Endodermal cell (in vitro differentiated cells): Measurements from ENCODE around the gene PNMA8C. TPM values are rescaled to one million over a fixed set of nuclear protein-coding genes. Genes with fewer than 3 reads are reported as not detected.

ENCODE experiments used
- DNase-seq: peaks from one replicate; pipeline ENCODE4 v3.0.0-alpha.2; 2017
- H3K27ac ChIP-seq: 2 replicates; pipeline ENCODE4 v1.5.1; 2013; ENCODE audit warnings: mild to moderate bottlenecking, low read depth, low read length, moderate library complexity
- H3K27me3 ChIP-seq: 2 replicates; pipeline ENCODE4 v1.6.1; 2013; ENCODE audit warnings: mild to moderate bottlenecking, low read length, moderate library complexity; ENCODE audit not compliant: insufficient read depth, control insufficient read depth, poor library complexity, severe bottlenecking
- H3K36me3 ChIP-seq: 2 replicates; pipeline ENCODE4 v1.7.0; 2013; ENCODE audit warnings: mild to moderate bottlenecking, low read length, moderate library complexity; ENCODE audit not compliant: control insufficient read depth, insufficient read depth
- H3K4me1 ChIP-seq: one replicate; pipeline ENCODE4 v1.7.0; 2013; ENCODE audit warnings: low read length; ENCODE audit not compliant: control insufficient read depth, insufficient read depth
- H3K4me3 ChIP-seq: 2 replicates; pipeline ENCODE4 v1.5.1; 2013; ENCODE audit warnings: mild to moderate bottlenecking, low read length, moderate library complexity
- H3K9ac ChIP-seq: 2 replicates; pipeline ENCODE4 v1.6.1; 2013; ENCODE audit warnings: mild to moderate bottlenecking, low read length, moderate library complexity; ENCODE audit not compliant: poor library complexity, severe bottlenecking; ENCODE audit errors: extremely low read depth
- H3K9me3 ChIP-seq: 2 replicates; pipeline ENCODE4 v1.6.1; 2013; ENCODE audit warnings: mild to moderate bottlenecking, low read length, moderate library complexity; ENCODE audit not compliant: control insufficient read depth
- H3K27ac Mint-ChIP-seq: 2 replicates; pipeline ENCODE4 v1.8.0; 2020; ENCODE audit warnings: mixed read lengths
- H3K27me3 Mint-ChIP-seq: 2 replicates; pipeline ENCODE4 v1.8.0; 2021; ENCODE audit warnings: mild to moderate bottlenecking, mixed read lengths; ENCODE audit not compliant: insufficient read depth
- H3K36me3 Mint-ChIP-seq: 2 replicates; pipeline ENCODE4 v1.8.0; 2020; ENCODE audit warnings: low read depth, mixed read lengths
- H3K4me1 Mint-ChIP-seq: 2 replicates; pipeline ENCODE4 v1.8.0; 2020; ENCODE audit warnings: mixed read lengths
- H3K4me3 Mint-ChIP-seq: 2 replicates; pipeline ENCODE4 v1.8.0; 2020; ENCODE audit warnings: mild to moderate bottlenecking, moderate library complexity, mixed read lengths
- H3K9me3 Mint-ChIP-seq: 2 replicates; pipeline ENCODE4 v1.8.0; 2020; ENCODE audit warnings: mild to moderate bottlenecking, mixed read lengths
- CTCF ChIP-seq: fragments of 200-600 bp; sonication (generic); conservative IDR thresholded peaks from 2 replicates; pipeline ENCODE4 v1.5.0; 2021; ENCODE audit warnings: antibody characterized with exemption, mild to moderate bottlenecking
- WGBS, 2 experiments: methylation state at CpG; one replicate each; pipeline versions ENCODE4 v1.1.5 to v1.1.7; 2013; ENCODE audit warnings: missing lambda C conversion rate in 2 of 2, mixed read lengths in 1 of 2; ENCODE audit not compliant: insufficient coverage in 1 of 2, insufficient read length in 1 of 2; 5-methylcytosine and 5-hydroxymethylcytosine counted together
- total RNA-seq, 2 donors: library from RNA; stranded (reverse); fragmentation: NEBNext Ultra II Directional in 1 of 2; extraction: Animal tissue kit (Norgen Biotek cat#: 25700) in 1 of 2; gene quantifications; 2 replicates in 1 of 2; 3 replicates in 1 of 2; pipeline ENCODE4 v1.2.1, GENCODE V29; 2021

PNMA8C gene
- total RNA-seq, 2 donors from 2014 or later: 0.20 to 0.33 TPM

DNA sequence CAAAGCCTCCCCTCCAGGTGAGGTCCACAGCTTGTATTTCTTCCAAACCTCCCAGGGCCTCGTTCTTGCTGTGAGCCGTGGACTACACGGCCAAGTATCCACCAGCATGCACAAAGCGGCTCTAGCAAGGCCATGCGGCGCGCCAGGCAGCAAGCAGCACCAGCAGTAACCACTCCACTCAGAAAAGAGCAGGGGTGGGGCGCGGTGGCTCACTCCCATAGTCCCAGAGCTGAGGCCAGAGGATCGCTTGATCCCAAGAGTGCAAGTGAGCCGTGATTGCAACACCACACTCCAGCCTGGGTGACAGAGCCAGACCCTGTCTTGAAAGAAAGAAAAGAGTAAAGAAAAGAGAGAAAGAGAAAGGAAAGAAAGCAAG, 20.1 kb downstream of the PNMA8C start:
- Mint-ChIP-seq H3K4me3 (peak overlapping the region; percentile 62), H3K9me3 (no peaks in the 10 kb centered on the region), H3K36me3 (peaks cover 14% of the 10 kb centered on the region), H3K4me1 (peaks cover 31% of the 10 kb centered on the region), H3K27ac (peak overlapping the region; percentile 86), H3K27me3 (peaks cover 22% of the 10 kb centered on the region)
- no peaks in the 10 kb centered on the region for H3K9me3 ChIP-seq
- peak overlapping the region; percentile 73 for H3K27ac ChIP-seq
- peak overlapping the region; percentile 15 for H3K9ac ChIP-seq
- DNase-seq: peak; percentile 75
- no peaks in the 10 kb centered on the region for H3K27me3 ChIP-seq
- no peak for TF ChIP-seq CTCF
- peak overlapping the region; percentile 70 for H3K4me3 ChIP-seq
- peaks cover 17% of the 10 kb centered on the region for H3K36me3 ChIP-seq
- WGBS, 2 experiments: 13 to 21% methylated on average over 8 to 11 of the region's 11 CpGs
- peaks cover 6% of the 10 kb centered on the region for H3K4me1 ChIP-seq

DNA sequence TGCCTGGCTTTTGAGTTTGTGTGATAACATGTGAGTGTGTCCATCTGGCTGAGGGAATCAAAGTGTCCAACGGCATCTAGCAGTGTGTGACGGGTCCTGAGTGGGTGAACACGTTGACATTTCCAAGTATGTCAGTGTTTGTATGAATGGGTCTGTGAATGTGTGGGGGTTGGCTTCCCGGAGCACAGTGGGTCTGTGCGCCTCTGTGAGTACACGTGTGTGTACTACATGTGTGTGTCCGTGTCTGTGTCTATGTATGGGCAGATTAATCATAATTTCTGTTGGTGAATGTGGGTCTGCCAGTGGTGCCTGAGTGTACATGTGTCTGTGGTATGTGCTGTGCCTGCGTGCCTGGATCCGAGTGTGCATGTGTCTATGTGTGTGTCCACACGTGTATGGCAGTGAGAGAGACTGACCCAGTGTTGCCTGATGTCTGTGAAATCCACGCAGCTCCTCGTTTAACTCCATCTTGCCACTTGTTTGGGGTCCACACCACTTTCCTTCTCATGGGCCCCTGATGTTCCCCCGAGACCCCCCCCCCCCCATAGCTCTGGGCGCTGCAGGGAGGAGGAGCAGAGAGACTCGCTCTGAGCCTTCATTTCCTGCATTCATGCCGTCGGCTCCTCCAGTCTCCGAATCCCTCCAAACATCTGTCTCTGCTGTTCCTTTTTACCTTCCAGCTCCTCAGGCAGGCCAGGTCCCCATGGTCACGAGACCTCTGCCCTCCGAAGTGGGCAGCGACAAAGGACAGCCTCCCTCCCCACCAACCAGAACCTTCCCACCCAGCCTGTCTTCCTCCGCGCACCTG, 20.7 kb downstream of the PNMA8C start:
- no peaks in the 10 kb centered on the region for H3K9me3 Mint-ChIP-seq
- H3K4me3 Mint-ChIP-seq: peak overlapping the region; percentile 62
- no peak for TF ChIP-seq CTCF
- peak overlapping the region; percentile 86 for H3K27ac Mint-ChIP-seq
- H3K9me3 ChIP-seq: no peaks in the 10 kb centered on the region
- peak overlapping the region; percentile 15 for H3K9ac ChIP-seq
- H3K4me3 ChIP-seq: peak overlapping the region; percentile 70
- H3K36me3 Mint-ChIP-seq: peaks cover 14% of the 10 kb centered on the region
- H3K27me3 ChIP-seq: no peaks in the 10 kb centered on the region
- H3K27ac ChIP-seq: peak overlapping the region; percentile 73
- peaks cover 22% of the 10 kb centered on the region for H3K27me3 Mint-ChIP-seq
- peaks cover 31% of the 10 kb centered on the region for H3K4me1 Mint-ChIP-seq
- H3K4me1 ChIP-seq: peaks cover 6% of the 10 kb centered on the region
- peak; percentile 49 for DNase-seq
- 59 to 71% methylated on average over 13 to 23 of the region's 23 CpGs for WGBS, 2 experiments
- H3K36me3 ChIP-seq: peaks cover 17% of the 10 kb centered on the region

DNA sequence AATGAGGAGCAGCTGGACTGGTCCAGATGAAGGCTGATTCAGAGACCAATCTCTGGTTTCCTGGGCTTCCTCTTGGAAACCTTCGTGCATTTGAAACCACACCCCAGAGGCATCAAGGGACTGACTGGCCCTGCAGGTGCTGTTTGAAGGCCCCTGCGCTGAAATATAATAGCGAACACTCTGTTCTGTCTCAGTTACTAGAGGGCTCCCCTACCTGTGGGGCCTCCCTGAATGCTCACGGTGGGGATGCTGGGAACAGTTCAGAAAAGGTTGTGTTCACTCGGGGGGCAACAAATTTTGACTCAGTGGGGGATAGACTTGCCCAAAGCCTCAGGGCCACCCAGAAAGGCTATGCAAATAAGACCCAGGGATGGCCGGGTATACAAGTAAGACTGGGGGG, 21.8 kb downstream of the PNMA8C start:
- peak; percentile 48 for DNase-seq
- peaks cover 6% of the 10 kb centered on the region for H3K4me1 ChIP-seq
- no peaks in the 10 kb centered on the region for H3K27me3 ChIP-seq
- H3K4me1 Mint-ChIP-seq: peaks cover 31% of the 10 kb centered on the region
- H3K36me3 Mint-ChIP-seq: peaks cover 14% of the 10 kb centered on the region
- WGBS, 2 experiments: 32 to 37% methylated on average over 6 of the region's 6 CpGs
- no peaks in the 10 kb centered on the region for H3K9me3 Mint-ChIP-seq
- no peak overlapping the region for H3K27ac ChIP-seq
- no peak overlapping the region for H3K4me3 ChIP-seq
- no peak for TF ChIP-seq CTCF
- H3K4me3 Mint-ChIP-seq: no peak overlapping the region
- H3K27ac Mint-ChIP-seq: no peak overlapping the region
- H3K9me3 ChIP-seq: no peaks in the 10 kb centered on the region
- H3K27me3 Mint-ChIP-seq: peaks cover 24% of the 10 kb centered on the region
- H3K9ac ChIP-seq: no peak overlapping the region
- H3K36me3 ChIP-seq: peaks cover 17% of the 10 kb centered on the region
